ENCODE measurements around the gene CDH7.

- TF ChIP-seq EP300 (IDR thresholded peaks at IDR 0.05; ENCODE audit: borderline replicate concordance) = no peak
- TF ChIP-seq, protein P1, sequence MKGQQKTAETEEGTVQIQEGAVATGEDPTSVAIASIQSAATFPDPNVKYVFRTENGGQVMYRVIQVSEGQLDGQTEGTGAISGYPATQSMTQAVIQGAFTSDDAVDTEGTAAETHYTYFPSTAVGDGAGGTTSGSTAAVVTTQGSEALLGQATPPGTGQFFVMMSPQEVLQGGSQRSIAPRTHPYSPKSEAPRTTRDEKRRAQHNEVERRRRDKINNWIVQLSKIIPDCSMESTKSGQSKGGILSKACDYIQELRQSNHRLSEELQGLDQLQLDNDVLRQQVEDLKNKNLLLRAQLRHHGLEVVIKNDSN (IDR thresholded peaks at IDR 0.05) = no peak
- no peak for TF ChIP-seq YY1 (IDR thresholded peaks at IDR 0.05; ENCODE audit: low read depth)
- TF ChIP-seq, protein P2, sequence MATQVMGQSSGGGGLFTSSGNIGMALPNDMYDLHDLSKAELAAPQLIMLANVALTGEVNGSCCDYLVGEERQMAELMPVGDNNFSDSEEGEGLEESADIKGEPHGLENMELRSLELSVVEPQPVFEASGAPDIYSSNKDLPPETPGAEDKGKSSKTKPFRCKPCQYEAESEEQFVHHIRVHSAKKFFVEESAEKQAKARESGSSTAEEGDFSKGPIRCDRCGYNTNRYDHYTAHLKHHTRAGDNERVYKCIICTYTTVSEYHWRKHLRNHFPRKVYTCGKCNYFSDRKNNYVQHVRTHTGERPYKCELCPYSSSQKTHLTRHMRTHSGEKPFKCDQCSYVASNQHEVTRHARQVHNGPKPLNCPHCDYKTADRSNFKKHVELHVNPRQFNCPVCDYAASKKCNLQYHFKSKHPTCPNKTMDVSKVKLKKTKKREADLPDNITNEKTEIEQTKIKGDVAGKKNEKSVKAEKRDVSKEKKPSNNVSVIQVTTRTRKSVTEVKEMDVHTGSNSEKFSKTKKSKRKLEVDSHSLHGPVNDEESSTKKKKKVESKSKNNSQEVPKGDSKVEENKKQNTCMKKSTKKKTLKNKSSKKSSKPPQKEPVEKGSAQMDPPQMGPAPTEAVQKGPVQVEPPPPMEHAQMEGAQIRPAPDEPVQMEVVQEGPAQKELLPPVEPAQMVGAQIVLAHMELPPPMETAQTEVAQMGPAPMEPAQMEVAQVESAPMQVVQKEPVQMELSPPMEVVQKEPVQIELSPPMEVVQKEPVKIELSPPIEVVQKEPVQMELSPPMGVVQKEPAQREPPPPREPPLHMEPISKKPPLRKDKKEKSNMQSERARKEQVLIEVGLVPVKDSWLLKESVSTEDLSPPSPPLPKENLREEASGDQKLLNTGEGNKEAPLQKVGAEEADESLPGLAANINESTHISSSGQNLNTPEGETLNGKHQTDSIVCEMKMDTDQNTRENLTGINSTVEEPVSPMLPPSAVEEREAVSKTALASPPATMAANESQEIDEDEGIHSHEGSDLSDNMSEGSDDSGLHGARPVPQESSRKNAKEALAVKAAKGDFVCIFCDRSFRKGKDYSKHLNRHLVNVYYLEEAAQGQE (IDR thresholded peaks at IDR 0.05; ENCODE audit: low read depth) = no peak
- no peak for TF ChIP-seq FOXM1 (IDR thresholded peaks at IDR 0.05; ENCODE audit: borderline replicate concordance, low read depth)
- no peak for TF ChIP-seq MAX (IDR thresholded peaks at IDR 0.05)
- TF ChIP-seq CREB1 (IDR thresholded peaks at IDR 0.05; ENCODE audit: low read depth) = no peak
- no peak for TF ChIP-seq TEAD4 (IDR thresholded peaks at IDR 0.05)
- no peak for TF ChIP-seq CEBPB (IDR thresholded peaks at IDR 0.05)
- TF ChIP-seq RAD21 (IDR thresholded peaks at IDR 0.05; ENCODE audit: low read depth) = no peak
- no peak for TF ChIP-seq TAF1 (IDR thresholded peaks at IDR 0.05; ENCODE audit: low read depth)
- TF ChIP-seq EGR1 (IDR thresholded peaks at IDR 0.05) = no peak
Measured at GRCh38 chr18:65811307-65811706, 60.5 kb downstream of the CDH7 start.

Measured in Ishikawa (cell line).